PC-3 (cell line): ENCODE results near the gene ODF2L. TPM values are rescaled to one million over a fixed set of nuclear protein-coding genes. Genes with fewer than 3 reads are reported as not detected.
"Not testable (repeated sequence)": the region's sequence is repeated elsewhere in the genome, so short reads cannot be mapped to it uniquely, and the experiment has no call there.

Experiments
- ATAC-seq: fragments of 200-7000 bp; cut with Tn5 transposase; 2 replicates; pipeline ENCODE4 v1.9.1; 2020; ENCODE audit warnings: mild to moderate bottlenecking, moderate library complexity
- BruUV-seq: library from RNA; stranded (reverse); fragments of 400-500 nt; replicated peaks from 2 replicates; lab custom pipeline; 2021; lab: Mats Ljungman, UMichigan
- CTCF ChIA-PET: fragments of 300-600 bp; sonication (Branson Sonifier 250); formaldehyde crosslinking; loops from one replicate; lab custom pipeline; 2022; ENCODE audit warnings: antibody characterized with exemption; lab: Charles Lee
- POLR2A ChIA-PET: fragments of 300-600 bp; sonication (Branson Sonifier 250); formaldehyde crosslinking; loops from one replicate; lab custom pipeline; 2022; ENCODE audit warnings: antibody characterized with exemption; ENCODE audit not compliant: unreplicated experiment; lab: Charles Lee
- DNase-seq: peaks from one replicate; pipeline ENCODE4 v3.0.0-alpha.2; 2015
- H2AFZ ChIP-seq: fragments of 300-600 bp; sonication (generic); 2 replicates; pipeline ENCODE4 v1.6.0; 2016; ENCODE audit warnings: antibody characterized with exemption, low read length
- H3F3A ChIP-seq: fragments of 300-600 bp; sonication (generic); one replicate; pipeline ENCODE4 v1.6.0; 2017; ENCODE audit warnings: antibody characterized with exemption, low read length, control low read depth, mild to moderate bottlenecking; ENCODE audit not compliant: unreplicated experiment
- H3K27ac ChIP-seq: fragments of 300-600 bp; sonication (generic); 2 replicates; pipeline ENCODE4 v1.5.1; 2016; ENCODE audit warnings: mild to moderate bottlenecking, low read length
- H3K27me3 ChIP-seq: fragments of 300-600 bp; sonication (generic); 2 replicates; pipeline ENCODE4 v1.6.1; 2016; ENCODE audit warnings: low read length, mixed read lengths
- H3K36me3 ChIP-seq: fragments of 300-600 bp; sonication (generic); 2 replicates; pipeline ENCODE4 v1.6.1; 2016; ENCODE audit warnings: low read depth, mixed run types, low read length, mixed read lengths
- H3K4me1 ChIP-seq: fragments of 300-600 bp; sonication (generic); 2 replicates; pipeline ENCODE4 v1.5.1; 2016; ENCODE audit warnings: low read length; ENCODE audit not compliant: insufficient read depth
- H3K4me2 ChIP-seq: fragments of 300-600 bp; sonication (generic); 2 replicates; pipeline ENCODE4 v1.6.0; 2016; ENCODE audit warnings: low read length
- H3K4me3 ChIP-seq: fragments of 300-600 bp; sonication (generic); 2 replicates; pipeline ENCODE4 v1.5.1; 2016; ENCODE audit warnings: mild to moderate bottlenecking, low read length, mixed read lengths
- H3K79me2 ChIP-seq: fragments of 300-600 bp; sonication (generic); 2 replicates; pipeline ENCODE4 v1.6.1; 2017; ENCODE audit warnings: low read length, mixed read lengths
- H3K9ac ChIP-seq: fragments of 300-600 bp; sonication (generic); 2 replicates; pipeline ENCODE4 v1.6.0; 2016; ENCODE audit warnings: mild to moderate bottlenecking, low read length
- H3K9me2 ChIP-seq: fragments of 300-600 bp; sonication (generic); replicated peaks from 2 replicates; pipeline ENCODE4 v1.6.1; 2016; ENCODE audit warnings: mixed run types, low read length, mixed read lengths
- H3K9me3 ChIP-seq: fragments of 300-600 bp; sonication (generic); 2 replicates; pipeline ENCODE4 v1.6.1; 2016; ENCODE audit warnings: low read length, mixed read lengths
- H4K20me1 ChIP-seq: fragments of 300-600 bp; sonication (generic); 2 replicates; pipeline ENCODE4 v1.6.1; 2016; ENCODE audit warnings: low read length, mixed read lengths
- EZH2 ChIP-seq: fragments of 300-600 bp; sonication (generic); IDR thresholded peaks from one replicate; pipeline ENCODE4 v1.6.1; 2017; ENCODE audit warnings: antibody characterized with exemption, mild to moderate bottlenecking, low read length; ENCODE audit not compliant: unreplicated experiment
- EZH2phosphoT487 ChIP-seq: fragments of 300-600 bp; sonication (generic); IDR thresholded peaks from 2 replicates; pipeline ENCODE4 v1.6.1; 2018; ENCODE audit warnings: mild to moderate bottlenecking, antibody characterized with exemption, low read length, borderline replicate concordance
- intact Hi-C: fragments of 100-400 bp; cut with micrococcal nuclease; formaldehyde crosslinking; loops from 2 replicates; pipeline ENCODE4 v1.9.0; 2023
- total RNA-seq: library from RNA; depleted of rRNA; stranded (reverse); fragments of >200 nt; gene quantifications from 2 replicates; pipeline ENCODE4 v1.2.3, GENCODE V29; 2014
- TF ChIP-seq, protein P1 (sequence below): fragments of 300-600 bp; sonication (generic); conservative IDR thresholded peaks from 2 replicates; pipeline ENCODE4 v1.5.1; 2017; ENCODE audit warnings: antibody characterized with exemption, low read depth, mild to moderate bottlenecking, low read length

Gene ODF2L
- total RNA-seq, 1 experiment from 2014 or later: 21.8 TPM

DNA sequence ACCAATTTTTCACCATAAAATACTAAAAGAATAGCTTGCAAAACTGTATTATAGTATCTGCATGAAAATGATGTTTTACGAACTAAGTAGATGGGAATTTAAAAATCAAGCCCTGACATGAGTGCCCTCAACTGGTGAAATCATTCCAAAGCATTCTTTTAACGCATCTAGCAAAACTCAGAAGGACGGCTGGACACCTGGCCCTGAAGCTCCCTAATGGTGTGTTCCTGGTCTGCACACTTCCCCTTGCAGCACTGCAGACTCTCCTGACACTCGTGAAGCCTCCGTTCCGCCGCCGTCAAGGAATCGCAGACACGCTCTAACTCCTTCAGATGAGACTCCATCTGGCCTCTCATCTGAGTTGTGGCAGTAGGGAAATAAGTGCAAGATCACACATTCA, 39.9 kb downstream of the ODF2L start:
- TF ChIP-seq EZH2phosphoT487 (no peak), EZH2 (no peak)
- TF ChIP-seq, protein P1, sequence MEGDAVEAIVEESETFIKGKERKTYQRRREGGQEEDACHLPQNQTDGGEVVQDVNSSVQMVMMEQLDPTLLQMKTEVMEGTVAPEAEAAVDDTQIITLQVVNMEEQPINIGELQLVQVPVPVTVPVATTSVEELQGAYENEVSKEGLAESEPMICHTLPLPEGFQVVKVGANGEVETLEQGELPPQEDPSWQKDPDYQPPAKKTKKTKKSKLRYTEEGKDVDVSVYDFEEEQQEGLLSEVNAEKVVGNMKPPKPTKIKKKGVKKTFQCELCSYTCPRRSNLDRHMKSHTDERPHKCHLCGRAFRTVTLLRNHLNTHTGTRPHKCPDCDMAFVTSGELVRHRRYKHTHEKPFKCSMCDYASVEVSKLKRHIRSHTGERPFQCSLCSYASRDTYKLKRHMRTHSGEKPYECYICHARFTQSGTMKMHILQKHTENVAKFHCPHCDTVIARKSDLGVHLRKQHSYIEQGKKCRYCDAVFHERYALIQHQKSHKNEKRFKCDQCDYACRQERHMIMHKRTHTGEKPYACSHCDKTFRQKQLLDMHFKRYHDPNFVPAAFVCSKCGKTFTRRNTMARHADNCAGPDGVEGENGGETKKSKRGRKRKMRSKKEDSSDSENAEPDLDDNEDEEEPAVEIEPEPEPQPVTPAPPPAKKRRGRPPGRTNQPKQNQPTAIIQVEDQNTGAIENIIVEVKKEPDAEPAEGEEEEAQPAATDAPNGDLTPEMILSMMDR: no peak; the same call in 1 of the 2 replicates
- no peaks in the 10 kb centered on the region for H4K20me1 ChIP-seq
- no peaks in the 10 kb centered on the region for H3K9me2 ChIP-seq
- no peak overlapping the region for H3K4me3 ChIP-seq
- H3K79me2 ChIP-seq: no peaks in the 10 kb centered on the region
- H3K4me1 ChIP-seq: no peaks in the 10 kb centered on the region
- no peaks in the 10 kb centered on the region for H3K9me3 ChIP-seq
- ATAC-seq (no peak), DNase-seq (peak; percentile 10)
- no peak overlapping the region for H3K4me2 ChIP-seq
- ChIA-PET POLR2A (no interaction called here), CTCF (no interaction called here)
- no TSS peak for BruUV-seq
- intact Hi-C loops: no loop called here
- H3K36me3 ChIP-seq: peaks cover 11% of the 10 kb centered on the region; the same call in 1 of the 2 replicates
- H2AFZ ChIP-seq: no peak overlapping the region
- H3K27me3 ChIP-seq: no peaks in the 10 kb centered on the region
- H3F3A ChIP-seq: no peaks in the 10 kb centered on the region
- H3K27ac ChIP-seq: no peak overlapping the region
- H3K9ac ChIP-seq: no peak overlapping the region

DNA sequence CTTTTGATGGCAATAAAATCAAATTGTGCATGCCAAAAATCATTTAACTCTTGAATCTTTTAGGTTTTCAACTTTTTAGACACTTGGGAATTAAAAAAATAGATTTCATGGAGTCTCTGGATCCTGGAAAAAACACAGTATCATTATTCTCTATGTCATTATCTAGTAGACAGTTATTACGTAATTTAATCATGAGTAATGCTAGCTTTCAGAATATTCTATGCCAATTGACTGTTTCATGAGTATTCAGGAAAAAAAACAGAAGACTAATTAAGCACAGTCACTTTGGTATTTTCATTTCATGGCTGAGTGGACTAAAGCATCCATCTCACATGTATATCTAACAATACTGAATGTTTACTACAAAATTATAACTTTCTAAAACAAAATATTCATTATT, 44.0 kb downstream of the ODF2L start:
- Histone ChIP-seq H3K27ac (no peak overlapping the region), H4K20me1 (no peaks in the 10 kb centered on the region), H3K27me3 (no peaks in the 10 kb centered on the region), H3K4me1 (no peaks in the 10 kb centered on the region), H3K79me2 (no peaks in the 10 kb centered on the region), H3K36me3 (peaks cover 11% of the 10 kb centered on the region; the same call in 1 of the 2 replicates), H3K4me2 (no peak overlapping the region), H3F3A (no peaks in the 10 kb centered on the region), H3K9ac (no peak overlapping the region), H3K9me3 (no peaks in the 10 kb centered on the region), H3K4me3 (no peak overlapping the region), H2AFZ (no peak overlapping the region), H3K9me2 (no peaks in the 10 kb centered on the region)
- DNase-seq (no peak), ATAC-seq (no peak)
- intact Hi-C loops: no loop called here
- ChIA-PET CTCF (no interaction called here), POLR2A (no interaction called here)
- TF ChIP-seq EZH2phosphoT487 (no peak), EZH2 (no peak)
- TF ChIP-seq, protein P1: no peak
- no TSS peak for BruUV-seq

DNA sequence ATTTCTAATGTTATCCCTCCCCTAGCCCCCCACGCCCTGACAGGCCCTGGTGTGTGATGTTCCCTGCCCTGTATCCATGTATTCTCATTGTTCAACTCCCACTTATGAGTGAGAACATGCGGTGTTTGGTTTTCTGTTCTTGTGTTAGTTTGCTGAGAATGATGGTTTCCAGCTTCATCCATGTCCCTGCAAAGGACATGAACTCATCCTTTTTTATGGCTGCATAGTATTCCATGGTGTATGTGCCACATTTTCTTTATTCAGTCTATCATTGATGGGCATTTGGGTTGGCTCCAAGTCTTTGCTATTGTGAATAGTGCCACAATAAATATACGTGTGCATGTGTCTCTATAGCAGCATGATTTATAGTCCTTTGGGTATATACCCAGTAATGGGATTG, 45.9 kb downstream of the ODF2L start:
- H3K36me3 ChIP-seq, intact Hi-C loops, H3K9ac ChIP-seq, H3K79me2 ChIP-seq, H3F3A ChIP-seq, H3K4me3 ChIP-seq, H3K27me3 ChIP-seq, ATAC-seq, H2AFZ ChIP-seq, H4K20me1 ChIP-seq, DNase-seq, POLR2A ChIA-PET, CTCF ChIA-PET, H3K4me1 ChIP-seq, H3K9me3 ChIP-seq, H3K9me2 ChIP-seq, H3K4me2 ChIP-seq, BruUV-seq, H3K27ac ChIP-seq: not testable (repeated sequence)
